Right ventricle myocardium superior (tissue), 1 donor: ENCODE results near the gene LIN37. TPM values are rescaled to one million over a fixed set of nuclear protein-coding genes. Genes with fewer than 3 reads are reported as not detected.
"Not testable (repeated sequence)": the region's sequence is repeated elsewhere in the genome, so short reads cannot be mapped to it uniquely, and the experiment has no call there.

Source experiments
- ATAC-seq: fragments of 200-7000 bp; cut with Tn5 transposase; one replicate; pipeline ENCODE4 v1.9.1; 2020; ENCODE audit warnings: mild to moderate bottlenecking; ENCODE audit not compliant: poor library complexity
- DNase-seq: peaks from one replicate; pipeline ENCODE4 v3.0.0-alpha.2; 2020
- intact Hi-C: fragments of 100-400 bp; cut with DNase I; formaldehyde crosslinking; loops from one replicate; pipeline ENCODE4 v1.11.2; 2022
- total RNA-seq: library from RNA; stranded (reverse); fragmentation: NEBNext Ultra II Directional; extraction: Animal tissue kit (Norgen Biotek cat#: 25700); gene quantifications from one replicate; pipeline ENCODE4 v1.2.1, GENCODE V29; 2021
- donor health status: DM: no; HTN: yes; CAD: no; lungs with severe emphysema.

Gene LIN37
- total RNA-seq, 1 donor from 2014 or later = 5.2 TPM

GRCh38 chr19:35717665-35718344, 30.6 kb upstream of the LIN37 start, which contains the start of gene KMT2B:
KMT2B (plus strand) TSS chr19:35718003; CDS start chr19:35718019, 16 bp downstream.
- intact Hi-C loops = loop anchor here (2.0 to 10.0 kb wide), 3 partner anchors 23 to 217 kb away; partner anchors contain the start of genes LRFN3 and TMEM147
- ATAC-seq (peak; percentile 82), DNase-seq (no peak)

GRCh38 chr19:35718345-35719041, 29.9 kb upstream of the LIN37 start:
- intact Hi-C loops = loop anchor here (10.0 kb wide), 2 partner anchors 174 to 216 kb away; partner anchors contain the start of genes LRFN3 and TMEM147
- DNase-seq (no peak), ATAC-seq (no peak)

GRCh38 chr19:35719402-35720162, 28.8 kb upstream of the LIN37 start:
- intact Hi-C loops = loop anchor here (10.0 kb wide), 2 partner anchors 175 to 215 kb away; partner anchors contain the start of genes LRFN3 and TMEM147
- ATAC-seq (no peak), DNase-seq (no peak)

- ATAC-seq (no peak), DNase-seq (no peak)
- intact Hi-C loops = no loop called here
These were observed 28.2 kb upstream of the LIN37 start for GRCh38 chr19:35720163-35720524.

GRCh38 chr19:35720648-35721047, 27.7 kb upstream of the LIN37 start:
- intact Hi-C loops = no loop called here
- DNase-seq (no peak), ATAC-seq (no peak)

- intact Hi-C loops = no loop called here
- ATAC-seq (no peak), DNase-seq (no peak)
These were observed 27.0 kb upstream of the LIN37 start for GRCh38 chr19:35721374-35721773.

- DNase-seq (no peak), ATAC-seq (no peak)
- intact Hi-C loops = no loop called here
These were observed 25.9 kb upstream of the LIN37 start for GRCh38 chr19:35722461-35722860.

- intact Hi-C loops = no loop called here
- DNase-seq (no peak), ATAC-seq (no peak)
These were observed 25.5 kb upstream of the LIN37 start for GRCh38 chr19:35722897-35723296.

- intact Hi-C loops = no loop called here
- no peak for DNase-seq
- no peak for ATAC-seq
These were observed 24.7 kb upstream of the LIN37 start for GRCh38 chr19:35723671-35724070.

- intact Hi-C loops, DNase-seq, ATAC-seq: not testable (repeated sequence)
These were observed 24.2 kb upstream of the LIN37 start for GRCh38 chr19:35724132-35724531.

- intact Hi-C loops = no loop called here
- no peak for DNase-seq
- no peak for ATAC-seq
These were observed 23.8 kb upstream of the LIN37 start for GRCh38 chr19:35724560-35724959.

GRCh38 chr19:35725216-35725861, 23.0 kb upstream of the LIN37 start:
- ATAC-seq = no peak
- DNase-seq = no peak
- intact Hi-C loops = no loop called here

GRCh38 chr19:35727053-35727955, 21.1 kb upstream of the LIN37 start:
- intact Hi-C loops = no loop called here
- DNase-seq = peak; percentile 36
- ATAC-seq = no peak

GRCh38 chr19:35727956-35728706, 20.2 kb upstream of the LIN37 start:
- intact Hi-C loops = no loop called here
- DNase-seq (no peak), ATAC-seq (no peak)

- no peak for ATAC-seq
- intact Hi-C loops = no loop called here
- no peak for DNase-seq
These were observed 19.4 kb upstream of the LIN37 start for GRCh38 chr19:35729021-35729420.

GRCh38 chr19:35729763-35730162, 18.6 kb upstream of the LIN37 start:
- intact Hi-C loops = no loop called here
- no peak for DNase-seq
- ATAC-seq = no peak

GRCh38 chr19:35730326-35730725, 18.1 kb upstream of the LIN37 start:
- no peak for DNase-seq
- intact Hi-C loops = no loop called here
- no peak for ATAC-seq
